WTC11 (cell line): ENCODE measurements around the gene APCDD1. TPM values are rescaled to one million over a fixed set of nuclear protein-coding genes. Genes with fewer than 3 reads are reported as not detected.
"Not testable (repeated sequence)": the region's sequence is repeated elsewhere in the genome, so short reads cannot be mapped to it uniquely, and the experiment has no call there.

Source experiments
- ATAC-seq: fragments of 200-7000 bp; cut with Tn5 transposase; 2 replicates; pipeline ENCODE4 v1.10.0; 2021; ENCODE audit warnings: mild to moderate bottlenecking, moderate library complexity
- CTCF ChIA-PET: fragments of 300-600 bp; sonication (Branson Sonifier 250); formaldehyde crosslinking; loops from one replicate; lab custom pipeline; 2021; ENCODE audit warnings: antibody characterized with exemption; lab: Charles Lee
- POLR2A ChIA-PET: fragments of 350-600 bp; sonication (Branson Sonifier 250); formaldehyde crosslinking; loops from one replicate; lab custom pipeline; 2021; ENCODE audit warnings: antibody characterized with exemption; lab: Charles Lee
- DNase-seq: peaks from one replicate; pipeline ENCODE4 v3.0.0; 2021; ENCODE audit warnings: low spot score
- H3K27ac Mint-ChIP-seq: 2 replicates; pipeline ENCODE4 v1.8.0; 2021; ENCODE audit warnings: mixed read lengths
- H3K27me3 Mint-ChIP-seq: 2 replicates; pipeline ENCODE4 v1.8.0; 2021; ENCODE audit warnings: low read depth, mild to moderate bottlenecking, moderate library complexity, mixed read lengths
- H3K36me3 Mint-ChIP-seq: 2 replicates; pipeline ENCODE4 v1.8.0; 2021; ENCODE audit warnings: mixed read lengths
- H3K4me1 Mint-ChIP-seq: 2 replicates; pipeline ENCODE4 v1.8.0; 2022; ENCODE audit warnings: mixed read lengths
- H3K4me3 Mint-ChIP-seq: 2 replicates; pipeline ENCODE4 v1.8.0; 2021; ENCODE audit warnings: mild to moderate bottlenecking, moderate library complexity, mixed read lengths
- H3K9me3 Mint-ChIP-seq: 2 replicates; pipeline ENCODE4 v1.8.0; 2021; ENCODE audit warnings: mixed read lengths
- E2F4 ChIP-seq: sonication (generic); formaldehyde crosslinking; IDR thresholded peaks from 2 replicates; pipeline ENCODE4 v1.8.1; 2022; ENCODE audit warnings: low read depth, mild to moderate bottlenecking, moderate library complexity, missing genetic modification reagents, borderline replicate concordance
- EMX1 ChIP-seq: fragments of 250-450 bp; sonication (Bioruptor Pico); IDR thresholded peaks from 2 replicates; pipeline ENCODE4 v1.8.0; 2021; ENCODE audit warnings: mild to moderate bottlenecking
- GRHL2 ChIP-seq: fragments of 250-450 bp; sonication (Bioruptor Pico); IDR thresholded peaks from 2 replicates; pipeline ENCODE4 v1.8.0; 2022; ENCODE audit warnings: mild to moderate bottlenecking, moderate library complexity; ENCODE audit not compliant: insufficient replicate concordance, severe bottlenecking
- GTF2I ChIP-seq: fragments of 250-450 bp; sonication (Bioruptor Pico); conservative IDR thresholded peaks from 2 replicates; pipeline ENCODE4 v1.4.0; 2021; ENCODE audit warnings: mild to moderate bottlenecking
- IRF2 ChIP-seq: sonication (generic); formaldehyde crosslinking; IDR thresholded peaks from 2 replicates; pipeline ENCODE4 v1.8.0; 2022; ENCODE audit warnings: low read depth, missing genetic modification reagents, borderline replicate concordance
- NFATC4 ChIP-seq: fragments of 250-450 bp; sonication (Bioruptor Pico); IDR thresholded peaks from 2 replicates; pipeline ENCODE4 v1.9.0; 2021; ENCODE audit warnings: mild to moderate bottlenecking
- NFYB ChIP-seq: sonication (generic); formaldehyde crosslinking; conservative IDR thresholded peaks from 2 replicates; pipeline ENCODE4 v1.8.0; 2022; ENCODE audit warnings: low read depth, missing genetic modification reagents
- PRRX2 ChIP-seq: fragments of 250-450 bp; sonication (Bioruptor Pico); IDR thresholded peaks from 2 replicates; pipeline ENCODE4 v1.8.0; 2021; ENCODE audit warnings: mild to moderate bottlenecking
- RELA ChIP-seq: sonication (generic); formaldehyde crosslinking; IDR thresholded peaks from 2 replicates; pipeline ENCODE4 v1.8.1; 2022; ENCODE audit warnings: missing genetic modification reagents, mild to moderate bottlenecking, borderline replicate concordance
- SMAD4 ChIP-seq: sonication (generic); formaldehyde crosslinking; IDR thresholded peaks from 2 replicates; pipeline ENCODE4 v1.8.0; 2022; ENCODE audit warnings: mild to moderate bottlenecking, missing genetic modification reagents
- ZMAT4 ChIP-seq: fragments of 250-450 bp; sonication (Bioruptor Pico); IDR thresholded peaks from 2 replicates; pipeline ENCODE4 v1.9.0; 2021; ENCODE audit warnings: mild to moderate bottlenecking
- ZNF416 ChIP-seq: fragments of 250-450 bp; sonication (Bioruptor Pico); IDR thresholded peaks from 2 replicates; pipeline ENCODE4 v1.9.0; 2021; ENCODE audit warnings: mild to moderate bottlenecking, inconsistent platforms
- ZNF512 ChIP-seq: sonication (generic); formaldehyde crosslinking; IDR thresholded peaks from 2 replicates; pipeline ENCODE4 v1.8.1; 2022; ENCODE audit warnings: missing genetic modification reagents, borderline replicate concordance
- total RNA-seq: library from RNA; stranded (reverse); gene quantifications from 3 replicates; pipeline ENCODE4 v1.2.3, GENCODE V29; 2021
- TF ChIP-seq, protein P1 (sequence below): sonication (generic); formaldehyde crosslinking; IDR thresholded peaks from 2 replicates; pipeline ENCODE4 v1.8.1; 2023; ENCODE audit warnings: mild to moderate bottlenecking, missing genetic modification reagents, moderate library complexity
- TF ChIP-seq, protein P2 (sequence below): fragments of 250-450 bp; sonication (Bioruptor Pico); IDR thresholded peaks from 2 replicates; pipeline ENCODE4 v2.1.2; 2022; ENCODE audit warnings: mild to moderate bottlenecking, moderate library complexity
- TF ChIP-seq, protein P3 (sequence below): sonication (generic); formaldehyde crosslinking; IDR thresholded peaks from 2 replicates; pipeline ENCODE4 v1.8.0; 2023; ENCODE audit warnings: missing genetic modification reagents
- TF ChIP-seq, protein P4 (sequence below): sonication (generic); formaldehyde crosslinking; IDR thresholded peaks from 2 replicates; pipeline ENCODE4 v1.8.1; 2023; ENCODE audit warnings: mild to moderate bottlenecking, missing genetic modification reagents, borderline replicate concordance

APCDD1 gene
- total RNA-seq, 1 experiment from 2014 or later: 7.1 TPM

DNA sequence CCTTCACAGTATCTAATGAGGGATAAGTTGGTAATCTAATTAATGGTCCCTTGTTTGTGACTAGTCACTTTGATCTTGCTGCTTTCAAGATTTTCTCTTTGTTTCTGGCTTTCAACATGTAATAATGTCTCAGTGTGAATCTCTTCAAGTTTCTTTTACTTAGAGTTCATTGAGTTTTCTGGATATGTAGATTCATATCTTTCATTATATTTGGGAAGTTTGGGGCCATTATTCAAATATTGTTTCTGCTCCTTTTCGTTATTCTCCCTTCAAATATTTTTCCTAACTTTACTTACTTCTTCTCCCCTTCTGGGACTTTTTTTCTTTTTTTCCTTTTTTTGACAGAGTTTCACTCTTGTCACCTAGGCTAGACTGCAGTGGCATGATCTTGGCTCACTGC, 50.3 kb downstream of the APCDD1 start:
- H3K36me3 Mint-ChIP-seq: peaks cover 20% of the 10 kb centered on the region
- no peak for TF ChIP-seq GTF2I (CRISPR knock-in tag)
- TF ChIP-seq, protein P1, sequence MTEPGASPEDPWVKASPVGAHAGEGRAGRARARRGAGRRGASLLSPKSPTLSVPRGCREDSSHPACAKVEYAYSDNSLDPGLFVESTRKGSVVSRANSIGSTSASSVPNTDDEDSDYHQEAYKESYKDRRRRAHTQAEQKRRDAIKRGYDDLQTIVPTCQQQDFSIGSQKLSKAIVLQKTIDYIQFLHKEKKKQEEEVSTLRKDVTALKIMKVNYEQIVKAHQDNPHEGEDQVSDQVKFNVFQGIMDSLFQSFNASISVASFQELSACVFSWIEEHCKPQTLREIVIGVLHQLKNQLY (CRISPR knock-in tag): no peak
- TF ChIP-seq IRF2 (CRISPR knock-in tag): no peak
- TF ChIP-seq SMAD4 (CRISPR knock-in tag): no peak
- no peak for TF ChIP-seq ZNF512
- TF ChIP-seq, protein P2, sequence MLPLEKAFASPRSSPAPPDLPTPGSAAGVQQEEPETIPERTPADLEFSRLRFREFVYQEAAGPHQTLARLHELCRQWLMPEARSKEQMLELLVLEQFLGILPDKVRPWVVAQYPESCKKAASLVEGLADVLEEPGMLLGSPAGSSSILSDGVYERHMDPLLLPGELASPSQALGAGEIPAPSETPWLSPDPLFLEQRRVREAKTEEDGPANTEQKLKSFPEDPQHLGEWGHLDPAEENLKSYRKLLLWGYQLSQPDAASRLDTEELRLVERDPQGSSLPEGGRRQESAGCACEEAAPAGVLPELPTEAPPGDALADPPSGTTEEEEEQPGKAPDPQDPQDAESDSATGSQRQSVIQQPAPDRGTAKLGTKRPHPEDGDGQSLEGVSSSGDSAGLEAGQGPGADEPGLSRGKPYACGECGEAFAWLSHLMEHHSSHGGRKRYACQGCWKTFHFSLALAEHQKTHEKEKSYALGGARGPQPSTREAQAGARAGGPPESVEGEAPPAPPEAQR (CRISPR knock-in tag): no peak
- TF ChIP-seq, protein P3, sequence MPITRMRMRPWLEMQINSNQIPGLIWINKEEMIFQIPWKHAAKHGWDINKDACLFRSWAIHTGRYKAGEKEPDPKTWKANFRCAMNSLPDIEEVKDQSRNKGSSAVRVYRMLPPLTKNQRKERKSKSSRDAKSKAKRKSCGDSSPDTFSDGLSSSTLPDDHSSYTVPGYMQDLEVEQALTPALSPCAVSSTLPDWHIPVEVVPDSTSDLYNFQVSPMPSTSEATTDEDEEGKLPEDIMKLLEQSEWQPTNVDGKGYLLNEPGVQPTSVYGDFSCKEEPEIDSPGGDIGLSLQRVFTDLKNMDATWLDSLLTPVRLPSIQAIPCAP (CRISPR knock-in tag): no peak
- TF ChIP-seq RELA: no peak
- TF ChIP-seq EMX1 (CRISPR knock-in tag): no peak
- TF ChIP-seq E2F4 (CRISPR knock-in tag): no peak
- no peak for TF ChIP-seq ZNF416 (CRISPR knock-in tag)
- TF ChIP-seq GRHL2 (CRISPR knock-in tag): no peak
- TF ChIP-seq PRRX2: no peak
- no peak for TF ChIP-seq ZMAT4
- TF ChIP-seq, protein P4, sequence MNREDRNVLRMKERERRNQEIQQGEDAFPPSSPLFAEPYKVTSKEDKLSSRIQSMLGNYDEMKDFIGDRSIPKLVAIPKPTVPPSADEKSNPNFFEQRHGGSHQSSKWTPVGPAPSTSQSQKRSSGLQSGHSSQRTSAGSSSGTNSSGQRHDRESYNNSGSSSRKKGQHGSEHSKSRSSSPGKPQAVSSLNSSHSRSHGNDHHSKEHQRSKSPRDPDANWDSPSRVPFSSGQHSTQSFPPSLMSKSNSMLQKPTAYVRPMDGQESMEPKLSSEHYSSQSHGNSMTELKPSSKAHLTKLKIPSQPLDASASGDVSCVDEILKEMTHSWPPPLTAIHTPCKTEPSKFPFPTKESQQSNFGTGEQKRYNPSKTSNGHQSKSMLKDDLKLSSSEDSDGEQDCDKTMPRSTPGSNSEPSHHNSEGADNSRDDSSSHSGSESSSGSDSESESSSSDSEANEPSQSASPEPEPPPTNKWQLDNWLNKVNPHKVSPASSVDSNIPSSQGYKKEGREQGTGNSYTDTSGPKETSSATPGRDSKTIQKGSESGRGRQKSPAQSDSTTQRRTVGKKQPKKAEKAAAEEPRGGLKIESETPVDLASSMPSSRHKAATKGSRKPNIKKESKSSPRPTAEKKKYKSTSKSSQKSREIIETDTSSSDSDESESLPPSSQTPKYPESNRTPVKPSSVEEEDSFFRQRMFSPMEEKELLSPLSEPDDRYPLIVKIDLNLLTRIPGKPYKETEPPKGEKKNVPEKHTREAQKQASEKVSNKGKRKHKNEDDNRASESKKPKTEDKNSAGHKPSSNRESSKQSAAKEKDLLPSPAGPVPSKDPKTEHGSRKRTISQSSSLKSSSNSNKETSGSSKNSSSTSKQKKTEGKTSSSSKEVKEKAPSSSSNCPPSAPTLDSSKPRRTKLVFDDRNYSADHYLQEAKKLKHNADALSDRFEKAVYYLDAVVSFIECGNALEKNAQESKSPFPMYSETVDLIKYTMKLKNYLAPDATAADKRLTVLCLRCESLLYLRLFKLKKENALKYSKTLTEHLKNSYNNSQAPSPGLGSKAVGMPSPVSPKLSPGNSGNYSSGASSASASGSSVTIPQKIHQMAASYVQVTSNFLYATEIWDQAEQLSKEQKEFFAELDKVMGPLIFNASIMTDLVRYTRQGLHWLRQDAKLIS (CRISPR knock-in tag): no peak
- TF ChIP-seq NFATC4 (CRISPR knock-in tag): no peak
- TF ChIP-seq NFYB: no peak
- TF ChIP-seq, all 79 proteins: peak for 0
- no peak for DNase-seq
- H3K27ac Mint-ChIP-seq: no peak overlapping the region
- CTCF ChIA-PET: no interaction called here
- H3K4me1 Mint-ChIP-seq: no peaks in the 10 kb centered on the region
- no peak overlapping the region for H3K4me3 Mint-ChIP-seq
- H3K27me3 Mint-ChIP-seq: peaks cover 12% of the 10 kb centered on the region
- POLR2A ChIA-PET: no interaction called here
- H3K9me3 Mint-ChIP-seq: peaks cover 28% of the 10 kb centered on the region
- no peak for ATAC-seq

DNA sequence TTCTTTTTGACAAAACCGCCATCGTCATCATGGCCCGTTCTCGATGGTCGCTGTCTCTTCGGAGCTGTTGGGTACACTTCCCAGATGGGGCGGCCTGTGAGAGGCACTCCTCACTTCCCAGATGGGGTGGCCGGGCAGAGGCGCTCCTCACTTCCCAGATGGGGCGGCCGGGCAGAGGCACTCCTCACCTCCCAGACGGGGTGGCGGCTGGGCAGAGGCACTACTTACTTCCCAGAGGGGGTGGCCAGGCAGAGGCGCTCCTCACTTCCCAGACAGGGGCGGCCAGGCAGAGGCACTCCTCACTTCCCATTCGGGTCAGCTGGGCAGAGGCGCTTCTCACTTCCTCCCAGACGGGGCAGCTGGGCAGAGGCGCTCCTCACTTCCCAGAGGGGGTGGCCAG, 51.5 kb downstream of the APCDD1 start:
- POLR2A ChIA-PET, ATAC-seq, DNase-seq, H3K4me3 Mint-ChIP-seq, CTCF ChIA-PET, H3K4me1 Mint-ChIP-seq, H3K27ac Mint-ChIP-seq: not testable (repeated sequence)
- peaks cover 12% of the 10 kb centered on the region for H3K27me3 Mint-ChIP-seq
- H3K9me3 Mint-ChIP-seq: peaks cover 25% of the 10 kb centered on the region
- H3K36me3 Mint-ChIP-seq: peaks cover 20% of the 10 kb centered on the region
